Renal cortex interstitium (tissue), 11 donors: ENCODE data around the gene WEE1. TPM values are rescaled to one million over a fixed set of nuclear protein-coding genes. Genes with fewer than 3 reads are reported as not detected.
"Not testable (repeated sequence)": the region's sequence is repeated elsewhere in the genome, so short reads cannot be mapped to it uniquely, and the experiment has no call there.

Source experiments
- DNase-seq, 11 donors: peaks; one replicate each; pipeline ENCODE4 v3.0.0-alpha.2; 2013; ENCODE audit warnings: low read depth in 9 of 11, low spot score in 4 of 11; ENCODE audit errors: extremely low read depth in 1 of 11
- polyA plus RNA-seq, 3 donors: library from polyadenylated mRNA; unstranded; fragments of 120-200 nt; gene quantifications; one replicate each; pipeline ENCODE4 v1.2.1, GENCODE V29; 2013; ENCODE audit not compliant: insufficient read length in 3 of 3

Gene WEE1
- polyA plus RNA-seq, 3 donors = 74.1 to 102 (median 93.5) TPM

DNA sequence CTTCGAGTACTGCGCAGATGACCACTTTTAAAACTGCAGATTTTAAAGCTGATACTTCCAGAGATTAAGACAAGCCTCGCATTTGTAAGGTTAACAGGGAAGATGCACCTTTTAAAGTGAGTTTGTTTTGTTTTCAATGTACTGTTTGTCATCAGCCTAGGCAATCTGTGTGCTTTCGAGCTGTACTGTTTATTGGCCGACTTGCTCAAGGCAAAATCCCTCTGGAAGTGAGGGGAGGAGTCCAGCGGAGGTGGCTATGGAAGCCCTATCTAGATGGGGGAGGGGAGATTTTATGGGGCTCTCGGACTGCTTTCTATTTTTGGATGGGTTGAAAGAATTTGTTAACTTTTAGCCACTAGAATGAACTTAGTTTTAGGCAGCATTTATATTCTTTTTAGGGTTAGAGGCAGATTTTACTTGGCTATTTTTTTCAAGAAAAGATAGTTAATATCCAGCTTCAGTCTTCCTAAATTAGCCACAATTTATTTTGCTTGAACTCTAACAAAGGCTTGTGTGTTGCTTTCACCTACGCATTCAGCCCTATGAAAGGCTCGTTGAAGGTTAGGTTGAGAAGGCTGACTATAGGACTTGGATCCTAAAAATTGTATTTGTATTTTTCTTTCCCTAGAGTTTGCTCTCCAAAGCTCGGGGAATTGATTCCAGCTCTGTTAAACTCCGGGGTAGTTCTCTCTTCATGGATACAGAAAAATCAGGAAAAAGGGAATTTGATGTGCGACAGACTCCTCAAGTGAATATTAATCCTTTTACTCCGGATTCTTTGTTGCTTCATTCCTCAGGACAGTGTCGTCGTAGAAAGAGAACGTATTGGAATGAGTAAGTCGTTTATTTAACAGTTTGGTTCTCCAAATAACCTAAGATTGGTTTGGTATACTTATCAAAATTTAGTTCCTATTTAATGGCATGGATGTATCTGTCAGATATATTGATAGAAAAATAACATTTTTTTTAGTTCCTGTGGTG lies 2.1 kb downstream of the WEE1 start:
- DNase-seq = peak in 6 of 11 donors; percentile 74 to 86 (median 82)

DNA sequence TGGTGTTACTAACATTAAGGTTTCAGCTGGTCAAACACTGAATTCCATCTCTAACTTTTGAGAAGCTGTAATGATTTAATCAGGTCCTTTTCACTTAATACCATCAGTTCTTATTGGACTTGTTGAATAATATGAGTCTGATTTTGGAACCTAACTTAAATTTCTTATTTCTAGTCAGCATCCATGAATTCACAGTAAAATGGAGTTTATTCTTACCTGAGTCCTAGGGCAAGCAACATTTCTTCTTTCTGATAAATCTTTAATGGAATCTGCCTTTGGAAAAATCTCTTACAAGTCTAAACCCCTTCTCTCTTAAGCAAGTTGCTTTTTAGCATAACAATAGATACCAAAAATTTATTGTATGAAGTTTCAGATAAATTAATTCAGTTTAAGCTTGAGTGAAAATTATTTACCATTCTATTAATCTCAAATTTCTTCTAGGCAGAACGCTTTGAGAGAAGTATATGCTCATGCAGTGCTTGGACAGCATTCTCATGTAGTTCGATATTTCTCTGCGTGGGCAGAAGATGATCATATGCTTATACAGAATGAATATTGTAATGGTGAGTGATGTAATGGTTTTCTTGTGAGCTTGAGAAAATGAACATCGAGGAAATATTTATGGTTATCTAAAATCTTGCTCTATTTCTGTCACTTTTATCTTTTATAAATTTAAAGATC lies 3.4 kb downstream of the WEE1 start:
- DNase-seq = no peak

DNA sequence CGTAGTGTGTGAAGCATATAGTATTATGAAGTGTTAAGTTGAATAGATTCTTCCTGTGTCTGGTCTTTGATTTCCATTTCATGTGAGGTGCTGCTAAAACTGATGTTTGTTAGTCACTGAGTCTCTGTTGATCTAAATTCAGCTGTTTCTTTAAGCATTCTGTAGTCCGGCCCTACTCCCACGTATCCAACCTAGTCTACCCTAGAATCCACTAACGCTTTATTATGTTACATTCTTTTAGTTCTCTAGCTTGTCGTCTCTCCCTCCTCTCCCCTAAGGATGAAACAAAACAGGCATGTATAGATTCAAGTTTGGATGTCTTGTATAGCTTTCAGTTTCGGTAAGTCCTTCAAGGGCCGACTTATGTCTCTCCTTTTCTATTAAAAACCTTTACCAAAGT lies 4.1 kb downstream of the WEE1 start:
- no peak for DNase-seq

- no peak for DNase-seq
These were observed 7.4 kb downstream of the WEE1 start for GRCh38 chr11:9580894-9581293.

DNA sequence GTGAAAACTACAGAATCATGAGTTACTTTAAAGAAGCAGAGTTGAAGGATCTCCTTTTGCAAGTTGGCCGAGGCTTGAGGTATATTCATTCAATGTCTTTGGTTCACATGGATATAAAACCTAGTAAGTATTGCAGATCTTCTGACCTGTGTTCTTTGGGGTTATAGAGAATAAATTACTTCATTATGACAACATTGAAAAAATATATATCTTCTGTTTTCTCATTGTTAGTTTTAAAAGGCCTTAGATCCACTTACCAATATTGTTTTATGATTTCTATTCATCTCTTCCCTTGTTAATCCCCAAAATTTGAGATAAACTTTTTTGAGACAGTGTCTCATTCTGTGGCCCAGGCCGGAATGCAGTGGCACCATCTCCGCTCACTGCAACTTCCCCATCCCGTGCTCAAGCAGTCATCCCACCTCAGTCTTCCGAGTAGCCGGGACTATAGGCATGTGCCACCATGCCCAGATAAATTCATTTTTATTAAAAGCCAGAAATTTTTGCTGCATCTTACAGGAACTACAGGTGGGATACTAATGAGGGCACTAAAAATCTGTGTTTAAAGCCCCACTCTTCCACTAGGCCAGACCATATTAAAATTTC lies 8.2 kb downstream of the WEE1 start:
- DNase-seq = no peak

GRCh38 chr11:9590717-9591116 lies 17.2 kb downstream of the WEE1 start:
- DNase-seq = no peak

DNA sequence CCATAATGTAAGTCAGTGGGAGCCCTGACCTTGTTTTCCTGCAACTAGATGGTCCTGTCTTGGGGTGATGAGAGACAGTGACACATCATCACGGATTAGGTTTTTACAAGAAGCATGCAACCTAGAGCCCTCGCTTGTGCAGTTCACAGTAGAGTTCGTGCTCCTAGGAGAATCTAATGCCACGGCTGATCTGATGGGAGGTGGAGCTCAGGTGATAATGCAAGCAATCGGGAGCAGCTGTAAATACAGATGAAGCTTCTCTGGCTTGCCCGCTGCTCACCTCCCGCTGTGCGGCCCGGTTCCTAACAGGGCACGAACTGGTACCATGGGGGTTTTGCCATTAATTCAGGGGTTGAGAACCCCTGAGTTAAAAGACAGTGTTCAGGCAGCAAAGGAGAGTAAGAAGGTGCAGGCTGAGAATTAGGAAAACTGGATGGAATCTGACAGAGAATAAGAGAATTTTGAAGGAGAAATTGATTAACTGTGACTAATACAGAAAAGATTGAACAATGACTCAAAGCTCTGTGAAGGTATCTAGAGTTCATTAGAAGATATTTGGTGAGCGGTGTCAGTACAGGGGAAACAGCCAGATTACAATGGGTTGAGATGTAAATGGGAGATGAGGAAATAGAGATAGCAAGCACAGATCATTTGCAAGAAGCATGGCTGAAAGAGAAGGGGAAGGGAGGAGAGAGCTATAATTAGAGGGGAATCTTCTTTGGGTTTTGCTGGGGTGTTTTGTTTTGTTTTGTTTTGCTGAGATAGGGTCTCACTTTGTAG lies 21.0 kb downstream of the WEE1 start:
- no peak for DNase-seq

GRCh38 chr11:9596926-9597464 lies 23.5 kb downstream of the WEE1 start:
- no peak for DNase-seq

DNA sequence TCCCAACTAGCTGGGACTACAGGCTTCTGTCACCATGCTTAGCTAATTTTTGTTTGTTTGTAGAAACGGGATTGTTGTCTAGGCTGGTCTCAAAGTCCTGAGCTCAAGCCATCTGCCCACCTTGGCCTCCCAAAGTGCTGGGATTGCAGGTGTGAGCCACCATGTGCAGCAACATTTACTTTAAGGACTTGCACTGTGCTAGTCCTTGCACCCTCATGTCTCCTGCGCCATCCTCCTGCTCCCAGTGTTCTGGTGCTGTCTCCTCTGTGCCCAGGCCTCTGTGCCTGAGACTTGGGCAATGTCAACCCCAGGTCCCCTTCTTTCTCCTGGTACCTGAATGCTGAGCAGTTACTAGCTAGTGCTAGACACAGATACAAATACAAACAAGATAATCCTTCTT lies 26.7 kb downstream of the WEE1 start:
- no peak for DNase-seq

GRCh38 chr11:9600644-9601036 lies 27.2 kb downstream of the WEE1 start:
- DNase-seq = no peak

DNA sequence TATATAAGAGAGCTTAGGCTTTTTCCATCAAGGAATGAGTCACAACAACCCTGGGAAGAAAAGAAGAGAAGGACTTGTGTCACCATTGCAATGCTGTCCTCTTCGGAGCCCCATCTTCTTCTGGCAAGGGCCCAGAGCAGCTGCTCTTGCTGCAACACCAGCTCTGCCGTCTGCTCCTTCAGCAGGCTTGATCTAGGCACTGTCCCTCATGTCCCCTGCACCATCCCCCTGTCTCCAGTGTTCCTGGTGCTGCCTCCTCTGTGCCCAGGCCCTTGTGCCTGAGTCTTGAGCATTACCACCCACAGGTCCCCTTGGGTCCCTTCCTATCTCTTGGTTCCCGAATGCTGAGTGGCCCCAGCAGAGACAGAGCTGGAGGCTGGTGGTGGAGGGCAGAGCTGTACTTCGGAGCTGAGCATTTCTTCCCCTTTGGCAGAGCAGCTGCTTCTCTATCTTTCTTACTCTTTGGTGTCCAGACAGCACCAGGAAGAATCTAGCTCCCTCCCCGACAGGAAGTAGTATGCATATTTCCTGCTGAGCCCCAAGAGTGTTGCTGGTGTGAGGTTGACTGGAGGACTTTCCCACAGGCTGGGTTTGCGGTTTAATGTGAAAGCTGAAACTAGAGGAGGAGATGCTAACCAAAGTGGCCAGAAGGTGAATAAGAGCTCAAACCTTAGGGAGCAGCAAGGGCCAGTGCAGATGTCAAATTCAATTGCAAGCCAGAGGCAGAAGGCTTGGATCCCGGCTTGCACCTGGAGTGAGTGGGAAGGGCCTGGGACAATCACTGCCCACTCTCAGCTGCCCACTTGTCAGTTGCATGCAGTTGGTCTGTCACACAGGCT lies 27.8 kb downstream of the WEE1 start:
- DNase-seq = no peak

- DNase-seq = no peak
These were observed 28.4 kb downstream of the WEE1 start for GRCh38 chr11:9601876-9602199.

DNA sequence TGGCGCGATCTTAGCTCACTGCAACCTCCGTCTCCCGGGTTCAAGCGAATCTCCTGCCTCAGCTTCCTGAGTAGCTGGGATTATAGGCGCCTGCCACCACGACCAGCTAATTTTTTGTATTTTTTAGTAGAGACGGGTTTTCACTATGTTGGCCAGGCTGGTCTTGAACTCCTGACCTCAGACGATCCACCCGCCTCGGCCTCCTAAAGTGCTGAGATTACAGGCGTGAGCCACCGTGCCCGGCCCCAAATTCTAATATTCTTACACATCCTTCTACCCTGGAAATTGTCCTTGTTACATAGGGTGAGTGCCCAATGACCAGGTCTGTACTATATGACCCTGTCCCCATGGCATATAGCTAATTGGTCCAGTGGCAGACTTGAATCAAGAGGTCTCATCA lies 29.7 kb downstream of the WEE1 start:
- DNase-seq = not testable (repeated sequence)

DNA sequence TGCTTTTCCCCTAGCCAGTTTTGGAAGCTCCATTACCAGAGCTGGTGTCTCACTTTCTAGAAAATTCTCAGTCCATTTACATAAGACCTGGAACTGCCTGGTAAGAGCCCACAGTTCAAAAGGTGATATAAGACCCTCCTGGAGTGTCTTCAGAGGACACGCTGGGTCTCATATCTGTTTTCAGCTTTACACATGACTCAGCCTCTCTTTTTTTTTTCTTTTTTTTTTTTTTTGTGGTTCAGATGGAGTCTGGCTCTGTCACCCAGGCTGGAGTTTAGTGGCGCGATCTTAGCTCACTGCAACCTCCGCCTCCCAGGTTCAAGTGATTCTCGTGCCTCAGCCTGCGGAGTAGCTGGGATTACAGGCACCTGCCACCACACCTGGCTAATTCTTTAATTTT lies 30.7 kb downstream of the WEE1 start:
- DNase-seq = no peak

DNA sequence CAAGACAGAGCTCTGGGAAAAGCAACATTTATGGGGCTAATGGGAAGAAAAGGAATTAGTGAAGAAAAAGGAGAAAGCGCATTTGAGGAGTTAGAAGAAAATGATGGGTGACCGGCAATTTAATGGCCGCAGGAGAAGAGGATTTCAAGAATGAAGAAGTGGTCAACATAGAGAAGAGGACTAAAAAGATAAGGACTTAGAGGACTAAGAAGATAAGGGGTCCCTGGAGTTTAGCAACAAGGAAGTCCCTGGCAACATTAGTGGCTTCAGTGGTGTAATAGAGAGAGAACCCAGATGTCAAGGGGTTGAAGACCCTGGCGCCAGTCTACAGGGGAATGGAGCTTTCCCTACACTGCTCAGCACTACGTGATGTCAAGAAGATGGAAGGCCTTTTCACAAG lies 32.3 kb downstream of the WEE1 start:
- no peak for DNase-seq

GRCh38 chr11:9606809-9607510 lies 33.5 kb downstream of the WEE1 start:
- no peak for DNase-seq

DNA sequence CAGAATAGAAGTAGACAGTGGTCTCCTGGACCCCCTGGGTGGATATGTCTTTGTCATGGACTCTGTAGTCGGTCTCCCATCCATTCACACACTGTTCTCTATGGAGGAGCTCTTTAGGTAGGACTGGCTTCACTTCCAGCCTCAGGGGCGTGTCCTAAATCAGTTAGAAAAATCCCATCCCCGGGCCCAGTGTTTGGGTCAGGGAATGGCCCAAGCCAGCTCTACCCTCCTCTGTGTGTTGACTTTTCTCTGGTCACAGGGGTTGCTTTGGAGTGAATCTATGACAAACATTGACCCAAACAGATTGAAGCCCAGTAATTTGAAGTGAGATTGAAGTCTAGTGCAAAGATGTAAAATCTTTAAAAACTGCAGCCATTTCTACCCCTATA lies 34.0 kb downstream of the WEE1 start:
- no peak for DNase-seq
